NT2/D1 (cell line): ENCODE results near the gene ATP8B4.

Experiments
- YY1 ChIP-seq: IDR thresholded peaks from 2 replicates; pipeline ENCODE4 v1.6.1; 2011; ENCODE audit not compliant: insufficient read length, insufficient read depth
- ZNF274 ChIP-seq: IDR thresholded peaks from 2 replicates; pipeline ENCODE4 v1.6.1; 2011; ENCODE audit warnings: mild to moderate bottlenecking, low read depth, low read length

DNA sequence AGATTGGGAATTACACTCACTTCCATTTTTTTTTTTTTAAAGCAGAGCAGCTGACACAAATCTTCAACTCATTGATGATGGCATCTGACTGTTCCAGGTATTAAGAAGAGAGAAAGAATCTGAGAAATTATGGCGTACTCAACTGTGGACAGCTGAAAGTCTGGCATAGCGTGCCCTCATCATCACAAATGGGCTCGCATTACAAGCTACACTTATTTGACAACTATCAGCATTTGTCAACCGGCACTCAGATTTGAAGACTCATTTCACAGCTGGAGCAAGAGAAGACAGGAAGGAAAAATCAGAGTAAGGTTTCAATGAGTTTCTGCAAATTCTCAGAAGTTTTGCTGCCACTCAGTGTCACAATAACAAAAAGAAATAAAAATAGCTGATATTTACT is 235.9 kb downstream of the ATP8B4 start:
- TF ChIP-seq YY1 = no peak
- no peak for TF ChIP-seq ZNF274
